Ectodermal cell (in vitro differentiated cells): Measurements from ENCODE around the gene MESP2.
"Not testable (repeated sequence)": the region's sequence is repeated elsewhere in the genome, so short reads cannot be mapped to it uniquely, and the experiment has no call there.

Source experiments
- H3K27ac ChIP-seq: 2 replicates; pipeline ENCODE4 v1.7.0; 2013; ENCODE audit warnings: mild to moderate bottlenecking, low read depth, low read length; ENCODE audit not compliant: insufficient read depth, poor library complexity, severe bottlenecking
- H3K27me3 ChIP-seq: 2 replicates; pipeline ENCODE4 v1.7.0; 2013; ENCODE audit warnings: mild to moderate bottlenecking, low read length; ENCODE audit not compliant: insufficient read depth, control insufficient read depth, poor library complexity, severe bottlenecking
- H3K36me3 ChIP-seq: one replicate; pipeline ENCODE4 v1.7.0; 2013; ENCODE audit warnings: low read length; ENCODE audit not compliant: control insufficient read depth, insufficient read depth
- H3K4me1 ChIP-seq: one replicate; pipeline ENCODE4 v1.7.0; 2013; ENCODE audit warnings: low read length; ENCODE audit not compliant: control insufficient read depth, insufficient read depth
- H3K4me3 ChIP-seq: 2 replicates; pipeline ENCODE4 v1.7.0; 2013; ENCODE audit warnings: low read depth, low read length, control low read depth; ENCODE audit not compliant: insufficient read depth
- H3K9me3 ChIP-seq: 2 replicates; pipeline ENCODE4 v1.7.0; 2013; ENCODE audit warnings: mild to moderate bottlenecking, low read length, moderate library complexity; ENCODE audit not compliant: control insufficient read depth
- WGBS, 2 experiments: methylation state at CpG; one replicate each; pipeline ENCODE4 v1.1.7; 2013; ENCODE audit warnings: missing lambda C conversion rate in 2 of 2; 5-methylcytosine and 5-hydroxymethylcytosine counted together

The MESP2 gene

GRCh38 chr15:89785064-89785773, 9.1 kb downstream of the MESP2 start:
- no peak overlapping the region for H3K27ac ChIP-seq
- WGBS, 2 experiments: 90 to 91% methylated on average over 13 of the region's 13 CpGs

GRCh38 chr15:89785774-89786140, 9.6 kb downstream of the MESP2 start:
- Histone ChIP-seq H3K36me3 (no peaks in the 10 kb centered on the region), H3K27ac (no peak overlapping the region), H3K4me3 (no peak overlapping the region)

More at GRCh38 chr15:89785064-89785773, 9.1 kb downstream of the MESP2 start:
- no peaks in the 10 kb centered on the region for H3K9me3 ChIP-seq
- no peaks in the 10 kb centered on the region for H3K36me3 ChIP-seq
- no peaks in the 10 kb centered on the region for H3K4me1 ChIP-seq
- H3K4me3 ChIP-seq: no peak overlapping the region
- H3K27me3 ChIP-seq: peaks cover 5% of the 10 kb centered on the region

GRCh38 chr15:89787944-89788343, 11.8 kb downstream of the MESP2 start:
- Histone ChIP-seq H3K36me3 (no peaks in the 10 kb centered on the region), H3K4me3 (no peak overlapping the region), H3K27me3 (no peaks in the 10 kb centered on the region), H3K4me1 (no peaks in the 10 kb centered on the region), H3K9me3 (no peaks in the 10 kb centered on the region), H3K27ac (no peak overlapping the region)
- 94 to 100% methylated on average over 2 to 3 of the region's 3 CpGs for WGBS, 2 experiments

More at GRCh38 chr15:89785774-89786140, 9.6 kb downstream of the MESP2 start:
- H3K4me1 ChIP-seq: no peaks in the 10 kb centered on the region
- H3K9me3 ChIP-seq: no peaks in the 10 kb centered on the region
- peaks cover 1% of the 10 kb centered on the region for H3K27me3 ChIP-seq

GRCh38 chr15:89788585-89788984, 12.5 kb downstream of the MESP2 start:
- 95% methylated on average over 4 of the region's 4 CpGs for WGBS, 2 experiments
- not testable (repeated sequence) for H3K9me3 ChIP-seq, H3K27ac ChIP-seq, H3K4me3 ChIP-seq, H3K4me1 ChIP-seq, H3K27me3 ChIP-seq, H3K36me3 ChIP-seq

GRCh38 chr15:89790206-89790605, 14.1 kb downstream of the MESP2 start:
- Histone ChIP-seq H3K27me3 (no peaks in the 10 kb centered on the region), H3K9me3 (no peaks in the 10 kb centered on the region), H3K4me1 (no peaks in the 10 kb centered on the region), H3K27ac (no peak overlapping the region), H3K4me3 (no peak overlapping the region), H3K36me3 (no peaks in the 10 kb centered on the region)
- WGBS, 2 experiments: 88 to 91% methylated on average over 10 of the region's 10 CpGs

GRCh38 chr15:89790661-89791060, 14.5 kb downstream of the MESP2 start:
- no peaks in the 10 kb centered on the region for H3K27me3 ChIP-seq
- H3K4me1 ChIP-seq: no peaks in the 10 kb centered on the region
- H3K36me3 ChIP-seq: no peaks in the 10 kb centered on the region
- H3K9me3 ChIP-seq: no peaks in the 10 kb centered on the region
- no peak overlapping the region for H3K4me3 ChIP-seq
- no peak overlapping the region for H3K27ac ChIP-seq
- WGBS, 2 experiments: 91% methylated on average over 16 of the region's 16 CpGs

- whole genome bisulfite sequencing, 2 experiments: 95 to 96% methylated on average over 22 of the region's 22 CpGs
- Histone ChIP-seq H3K27me3 (no peaks in the 10 kb centered on the region), H3K9me3 (no peaks in the 10 kb centered on the region), H3K4me3 (no peak overlapping the region), H3K4me1 (no peaks in the 10 kb centered on the region), H3K27ac (no peak overlapping the region), H3K36me3 (no peaks in the 10 kb centered on the region)
Observed at GRCh38 chr15:89792106-89792805, 16.1 kb downstream of the MESP2 start.

- no peaks in the 10 kb centered on the region for H3K36me3 ChIP-seq
- no peak overlapping the region for H3K27ac ChIP-seq
- no peak overlapping the region for H3K4me3 ChIP-seq
- no peaks in the 10 kb centered on the region for H3K27me3 ChIP-seq
- H3K4me1 ChIP-seq: no peaks in the 10 kb centered on the region
- 82 to 93% methylated on average over 5 of the region's 5 CpGs for WGBS, 2 experiments
- no peaks in the 10 kb centered on the region for H3K9me3 ChIP-seq
Observed at GRCh38 chr15:89794627-89795241, 18.6 kb downstream of the MESP2 start.

GRCh38 chr15:89795996-89796395, 19.9 kb downstream of the MESP2 start:
- no peaks in the 10 kb centered on the region for H3K27me3 ChIP-seq
- H3K9me3 ChIP-seq: no peaks in the 10 kb centered on the region
- H3K4me1 ChIP-seq: no peaks in the 10 kb centered on the region
- no peak overlapping the region for H3K4me3 ChIP-seq
- no peak overlapping the region for H3K27ac ChIP-seq
- H3K36me3 ChIP-seq: no peaks in the 10 kb centered on the region

- no peaks in the 10 kb centered on the region for H3K9me3 ChIP-seq
- no peak overlapping the region for H3K27ac ChIP-seq
- peaks cover 3% of the 10 kb centered on the region for H3K4me1 ChIP-seq
- WGBS, 2 experiments: 89 to 95% methylated on average over 4 of the region's 4 CpGs
- H3K4me3 ChIP-seq: no peak overlapping the region
- no peaks in the 10 kb centered on the region for H3K27me3 ChIP-seq
- no peaks in the 10 kb centered on the region for H3K36me3 ChIP-seq
Observed at GRCh38 chr15:89797678-89798201, 21.6 kb downstream of the MESP2 start.
